Measurements from ENCODE around the gene ANKRD24. TPM values are rescaled to one million over a fixed set of nuclear protein-coding genes. Genes with fewer than 3 reads are reported as not detected.
"Not testable (repeated sequence)": the region's sequence is repeated elsewhere in the genome, so short reads cannot be mapped to it uniquely, and the experiment has no call there.

Gene ANKRD24
- total RNA-seq, 2 experiments from 2014 or later: 1.1 to 1.3 TPM

GRCh38 chr19:4187313-4188122 is 5.0 kb downstream of the ANKRD24 start:
- Mint-ChIP-seq H3K27me3 (no peaks in the 10 kb centered on the region), H3K36me3 (ENCODE audit: low read depth) (no peaks in the 10 kb centered on the region), H3K27ac (no peak overlapping the region), H3K4me1 (peaks cover 6% of the 10 kb centered on the region), H3K4me3 (no peak overlapping the region), H3K9me3 (ENCODE audit: low read depth) (no peaks in the 10 kb centered on the region)
- DNase-seq (no peak), ATAC-seq (no peak)
- CTCF ChIA-PET: interaction anchor here (0.7 to 1.5 kb wide), 2 partner anchors 13 to 936 kb away, joined by 3 to 7 read pairs; no protein-coding TSS in a partner anchor
- intact Hi-C loops (cut with DNase I, micrococcal nuclease): no loop called here
- POLR2A ChIA-PET: no interaction called here

GRCh38 chr19:4189641-4190040 is 7.2 kb downstream of the ANKRD24 start:
- POLR2A ChIA-PET: no interaction called here
- Mint-ChIP-seq H3K4me1 (no peaks in the 10 kb centered on the region), H3K4me3 (no peak overlapping the region)

DNA sequence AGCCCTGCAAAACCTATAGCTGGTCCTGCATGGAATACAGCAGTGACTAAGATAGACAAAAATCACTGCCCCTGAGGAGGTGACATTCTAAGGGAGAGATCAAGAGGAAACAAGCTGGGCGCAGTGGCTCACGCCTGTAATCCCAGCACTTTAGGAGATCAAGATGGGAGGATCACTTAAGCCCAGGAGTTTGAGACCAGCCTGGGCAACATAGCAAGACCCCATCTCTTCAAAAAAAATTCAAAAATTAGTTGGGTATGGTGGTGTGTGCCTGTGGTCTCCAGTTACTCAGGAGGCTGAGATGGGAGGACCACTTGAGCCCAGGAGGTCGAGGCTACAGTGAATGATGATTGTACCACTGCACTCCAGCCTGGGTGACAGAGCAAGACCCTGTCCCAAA is 10.0 kb downstream of the ANKRD24 start:
- CTCF ChIA-PET: interaction anchor here (0.6 kb wide), 2 partner anchors 42 to 60 kb away, joined by 3 read pairs; no protein-coding TSS in a partner anchor
- H3K27ac Mint-ChIP-seq; H3K4me3 Mint-ChIP-seq; POLR2A ChIA-PET; H3K36me3 Mint-ChIP-seq (ENCODE audit: low read depth); DNase-seq; ATAC-seq; intact Hi-C loops (cut with DNase I, micrococcal nuclease); H3K9me3 Mint-ChIP-seq (ENCODE audit: low read depth); H3K4me1 Mint-ChIP-seq: not testable (repeated sequence)
- peaks cover 28% of the 10 kb centered on the region for H3K27me3 Mint-ChIP-seq

More at GRCh38 chr19:4189641-4190040, 7.2 kb downstream of the ANKRD24 start:
- no peaks in the 10 kb centered on the region for H3K9me3 Mint-ChIP-seq (ENCODE audit: low read depth)
- no peaks in the 10 kb centered on the region for H3K36me3 Mint-ChIP-seq (ENCODE audit: low read depth)
- no peak for DNase-seq
- ATAC-seq: no peak
- H3K27ac Mint-ChIP-seq: no peak overlapping the region
- CTCF ChIA-PET: interaction anchor here (0.6 to 1.0 kb wide), 3 partner anchors 15 to 386 kb away, joined by 3 read pairs; no protein-coding TSS in a partner anchor
- intact Hi-C loops (cut with DNase I, micrococcal nuclease): no loop called here
- H3K27me3 Mint-ChIP-seq: peaks cover 10% of the 10 kb centered on the region

DNA sequence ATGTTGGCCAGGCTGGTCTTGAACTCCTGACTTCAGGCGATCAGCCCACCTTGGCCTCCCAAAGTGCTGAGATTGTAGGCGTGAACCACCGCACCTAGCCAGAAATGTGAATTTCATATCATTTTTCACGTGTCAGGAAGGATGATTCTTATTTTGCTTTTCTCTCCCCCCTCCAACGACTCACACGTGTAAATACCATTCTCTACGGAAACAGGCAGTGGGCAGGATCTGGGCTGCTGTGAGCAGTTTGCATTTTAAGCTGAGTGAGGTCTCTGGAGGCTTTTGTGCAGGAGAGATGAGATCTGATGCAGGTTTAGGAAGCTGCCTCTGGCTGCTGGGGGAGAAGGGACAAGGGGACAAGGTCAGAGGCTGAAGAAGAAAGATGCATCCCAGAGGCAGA is 11.9 kb downstream of the ANKRD24 start:
- H3K4me1 Mint-ChIP-seq: peaks cover 8% of the 10 kb centered on the region
- H3K27ac Mint-ChIP-seq: no peak overlapping the region
- intact Hi-C loops (cut with DNase I, micrococcal nuclease): no loop called here
- H3K27me3 Mint-ChIP-seq: peaks cover 38% of the 10 kb centered on the region
- DNase-seq (no peak), ATAC-seq (no peak)
- no peaks in the 10 kb centered on the region for H3K36me3 Mint-ChIP-seq (ENCODE audit: low read depth)
- H3K4me3 Mint-ChIP-seq: no peak overlapping the region
- H3K9me3 Mint-ChIP-seq (ENCODE audit: low read depth): peaks cover 9% of the 10 kb centered on the region
- ChIA-PET POLR2A (no interaction called here), CTCF (interaction anchor here (0.7 to 0.8 kb wide), 2 partner anchors 276 to 860 kb away, joined by 3 read pairs; no protein-coding TSS in a partner anchor)

GRCh38 chr19:4196009-4196408 is 13.5 kb downstream of the ANKRD24 start:
- Mint-ChIP-seq H3K27ac (no peak overlapping the region), H3K27me3 (peaks cover 43% of the 10 kb centered on the region), H3K4me3 (no peak overlapping the region), H3K36me3 (ENCODE audit: low read depth) (no peaks in the 10 kb centered on the region), H3K9me3 (ENCODE audit: low read depth) (peaks cover 9% of the 10 kb centered on the region), H3K4me1 (peaks cover 8% of the 10 kb centered on the region)
- ATAC-seq (no peak), DNase-seq (no peak)
- POLR2A ChIA-PET: no interaction called here
- intact Hi-C loops (cut with DNase I, micrococcal nuclease): no loop called here
- CTCF ChIA-PET: interaction anchor here (1.2 kb wide), 1 partner anchor 10 kb away, joined by 4 read pairs; no protein-coding TSS in a partner anchor

GRCh38 chr19:4196587-4197148 is 14.2 kb downstream of the ANKRD24 start:
- Mint-ChIP-seq H3K27ac (no peak overlapping the region), H3K9me3 (ENCODE audit: low read depth) (peaks cover 9% of the 10 kb centered on the region), H3K27me3 (peaks cover 43% of the 10 kb centered on the region), H3K36me3 (ENCODE audit: low read depth) (no peaks in the 10 kb centered on the region), H3K4me3 (no peak overlapping the region), H3K4me1 (peaks cover 8% of the 10 kb centered on the region)
- ChIA-PET POLR2A (no interaction called here), CTCF (no interaction called here)
- DNase-seq (no peak), ATAC-seq (no peak)
- intact Hi-C loops (cut with DNase I, micrococcal nuclease): no loop called here

DNA sequence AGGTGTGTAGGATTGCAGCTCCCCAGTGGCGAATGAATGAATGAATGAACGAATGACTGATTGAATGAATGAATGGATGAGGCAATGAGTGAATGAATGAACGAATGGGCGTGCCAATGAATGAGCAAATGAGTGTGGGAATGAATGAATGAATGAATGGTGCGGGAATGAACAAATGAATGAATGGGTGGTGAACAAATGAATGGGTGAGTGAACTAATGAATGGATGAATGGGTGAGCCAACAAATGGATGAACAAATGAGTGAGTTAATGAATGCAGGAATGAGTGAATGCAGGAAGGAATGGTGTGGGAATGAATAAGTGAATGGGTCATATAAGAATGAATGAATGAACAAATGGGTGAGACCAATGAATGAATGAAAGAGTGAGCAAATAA is 14.7 kb downstream of the ANKRD24 start:
- ATAC-seq (no peak), DNase-seq (no peak)
- Mint-ChIP-seq H3K36me3 (ENCODE audit: low read depth) (no peaks in the 10 kb centered on the region), H3K4me3 (no peak overlapping the region), H3K27ac (no peak overlapping the region), H3K9me3 (ENCODE audit: low read depth) (peaks cover 9% of the 10 kb centered on the region), H3K4me1 (peaks cover 8% of the 10 kb centered on the region), H3K27me3 (peaks cover 43% of the 10 kb centered on the region)
- ChIA-PET CTCF (no interaction called here), POLR2A (no interaction called here)
- intact Hi-C loops (cut with DNase I, micrococcal nuclease): no loop called here

GRCh38 chr19:4197625-4198466 is 15.4 kb downstream of the ANKRD24 start:
- DNase-seq (peak; percentile 52), ATAC-seq (peak; percentile 71)
- Mint-ChIP-seq H3K4me1 (peaks cover 8% of the 10 kb centered on the region), H3K27me3 (peaks cover 43% of the 10 kb centered on the region), H3K27ac (no peak overlapping the region), H3K4me3 (no peak overlapping the region), H3K36me3 (ENCODE audit: low read depth) (no peaks in the 10 kb centered on the region), H3K9me3 (ENCODE audit: low read depth) (peaks cover 9% of the 10 kb centered on the region)
- CTCF ChIA-PET: no interaction called here
- POLR2A ChIA-PET: no interaction called here
- intact Hi-C loops (cut with DNase I, micrococcal nuclease): no loop called here

DNA sequence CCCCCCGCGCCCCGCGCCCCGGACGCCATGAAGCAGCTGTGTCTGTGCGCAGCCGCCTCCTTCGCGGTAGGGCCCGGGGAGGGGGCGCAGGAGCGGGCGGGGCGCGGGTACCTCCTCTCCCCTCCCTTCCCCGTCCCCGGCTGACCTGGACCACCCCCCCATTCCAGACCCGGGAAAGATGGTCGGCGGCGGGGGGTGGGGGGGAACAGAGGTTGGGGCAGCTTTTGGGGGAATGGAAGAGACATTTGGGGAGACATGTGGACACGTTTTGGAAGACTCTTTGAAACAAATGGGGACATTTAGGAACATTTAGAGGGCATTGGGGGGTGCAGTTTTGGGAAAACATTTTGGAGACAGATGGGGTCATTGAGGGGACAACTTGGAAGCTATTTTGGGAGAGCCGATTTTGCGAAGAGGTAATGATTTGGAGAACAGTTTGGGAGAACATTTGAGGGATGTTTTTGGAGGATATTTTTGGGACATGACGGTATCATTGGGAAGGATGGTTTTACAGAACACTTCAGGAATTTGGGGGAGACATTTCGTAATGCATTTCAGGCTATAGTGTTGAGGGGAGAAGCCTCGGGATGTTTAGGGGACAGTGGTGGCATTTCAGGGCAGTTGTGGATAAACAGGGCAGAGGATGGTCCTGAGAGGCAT is 16.1 kb downstream of the ANKRD24 start:
- Mint-ChIP-seq H3K27ac (no peak overlapping the region), H3K27me3 (peaks cover 40% of the 10 kb centered on the region), H3K4me3 (no peak overlapping the region), H3K9me3 (ENCODE audit: low read depth) (peaks cover 9% of the 10 kb centered on the region), H3K36me3 (ENCODE audit: low read depth) (no peaks in the 10 kb centered on the region), H3K4me1 (peaks cover 8% of the 10 kb centered on the region)
- intact Hi-C loops (cut with DNase I, micrococcal nuclease): no loop called here
- no peak for DNase-seq
- ATAC-seq: no peak
- ChIA-PET POLR2A (no interaction called here), CTCF (no interaction called here)

DNA sequence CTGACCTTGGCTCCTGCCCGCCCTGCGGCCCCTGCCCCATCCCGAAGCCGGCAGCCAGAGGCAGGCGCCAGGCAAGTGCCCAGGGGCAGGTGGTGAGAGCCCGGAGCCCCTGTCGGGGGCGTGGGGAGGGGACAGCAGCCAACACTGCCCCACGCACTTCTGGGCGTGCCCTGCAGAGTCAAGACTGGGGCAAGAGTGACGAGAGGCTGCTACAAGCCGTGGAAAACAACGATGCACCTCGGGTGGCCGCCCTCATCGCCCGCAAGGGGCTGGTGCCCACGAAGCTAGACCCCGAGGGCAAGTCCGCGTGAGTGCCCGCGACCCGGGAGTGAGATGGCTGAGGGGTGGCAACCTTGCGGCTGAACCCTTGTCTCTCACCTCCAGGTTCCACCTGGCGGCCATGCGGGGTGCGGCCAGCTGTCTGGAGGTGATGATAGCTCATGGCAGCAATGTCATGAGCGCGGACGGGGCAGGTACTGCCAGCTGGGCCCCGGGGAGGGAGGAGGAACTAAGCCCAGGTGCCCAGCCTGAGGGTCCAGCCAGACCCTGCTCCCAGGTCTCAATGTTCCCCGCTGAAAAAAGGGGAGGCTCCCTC is 17.3 kb downstream of the ANKRD24 start:
- ATAC-seq: no peak
- ChIA-PET POLR2A (no interaction called here), CTCF (interaction anchor here (1.4 to 2.3 kb wide), 2 partner anchors 12 to 214 kb away, joined by 7 read pairs; partner anchors contain the start of gene EEF2)
- Mint-ChIP-seq H3K27me3 (peaks cover 34% of the 10 kb centered on the region), H3K27ac (no peak overlapping the region), H3K4me1 (peaks cover 8% of the 10 kb centered on the region), H3K4me3 (no peak overlapping the region), H3K9me3 (ENCODE audit: low read depth) (peaks cover 9% of the 10 kb centered on the region), H3K36me3 (ENCODE audit: low read depth) (no peaks in the 10 kb centered on the region)
- intact Hi-C loops (cut with DNase I, micrococcal nuclease): loop anchor here in 1 of 2 experiments (5.0 to 10.0 kb wide), 2 partner anchors 32 to 55 kb away; no protein-coding TSS in a partner anchor
- DNase-seq: no peak

Data from activated CD4-positive, alpha-beta T cell treated with anti-CD3 and anti-CD28 coated beads for 36 hours (primary cell).